B cell (primary cell): ENCODE data around the gene SOX13.

ENCODE experiments used
- CTCF ChIP-seq: fragments of 200-600 bp; IDR thresholded peaks from one replicate; pipeline ENCODE4 v1.8.0; 2022; ENCODE audit warnings: antibody characterized with exemption, mild to moderate bottlenecking
- EZH2 ChIP-seq: IDR thresholded peaks from 2 replicates; pipeline ENCODE4 v1.6.1; 2012; ENCODE audit warnings: borderline replicate concordance, low read depth, mild to moderate bottlenecking, moderate library complexity, low read length; ENCODE audit not compliant: insufficient read depth, poor library complexity, severe bottlenecking

- TF ChIP-seq CTCF: no peak
- no peak for TF ChIP-seq EZH2
These were observed 6.7 kb downstream of the SOX13 start for GRCh38 chr1:204079608-204079999.
